K562 (cell line): ENCODE measurements around the gene PDE6B. TPM values are rescaled to one million over a fixed set of nuclear protein-coding genes. Genes with fewer than 3 reads are reported as not detected.

ENCODE experiments used
- AFF1 ChIP-seq, 2 experiments: fragments of 450-650 bp; IDR thresholded peaks; 2 replicates each; pipeline ENCODE4 v1.6.1; 2018; ENCODE audit warnings: mild to moderate bottlenecking in 2 of 2, low read depth in 1 of 2; ENCODE audit not compliant: partially characterized antibody in 2 of 2
- HMG20A ChIP-seq: fragments of 450-650 bp; formaldehyde crosslinking; conservative IDR thresholded peaks from 2 replicates; pipeline ENCODE4 v1.4.0; 2020; ENCODE audit warnings: mild to moderate bottlenecking, mixed read lengths
- NCOR1 ChIP-seq: fragments of 450-650 bp; IDR thresholded peaks from 2 replicates; pipeline ENCODE4 v1.6.1; 2016; ENCODE audit warnings: mild to moderate bottlenecking, moderate library complexity
- TAF7 ChIP-seq: fragments of 450-650 bp; IDR thresholded peaks from 2 replicates; pipeline ENCODE4 v1.6.1; 2016; ENCODE audit warnings: missing genetic modification characterization, missing compliant biosample characterization
- ZBTB40 ChIP-seq, 2 experiments: fragments of 450-650 bp in 1 of 2; sonication (generic) in 1 of 2; formaldehyde crosslinking in 1 of 2; IDR thresholded peaks; 2 replicates each; pipeline versions ENCODE4 v1.7.1 to v1.9.0; 2016 to 2022; ENCODE audit warnings: inconsistent platforms in 1 of 2, mild to moderate bottlenecking in 1 of 2, missing genetic modification reagents in 1 of 2
- polyA plus RNA-seq, 8 experiments: library from polyadenylated mRNA; depleted of rRNA in 4 of 8; stranded (reverse) in 5 of 8; unstranded in 3 of 8; fragments of >200 nt; fragmentation: Nextera tagmentation in 2 of 8; fragmentation: Illumina TruSeq in 1 of 8; extraction: Ambion mirVana in 2 of 8; extraction: Trizol in 1 of 8; gene quantifications; 2 replicates each; pipeline versions ENCODE4 v1.2.1 to v1.2.3, GENCODE V29; 2011 to 2014; ENCODE audit warnings: inconsistent platforms in 1 of 8, missing spikeins in 1 of 8
- total RNA-seq, 7 experiments: library from RNA; depleted of rRNA in 6 of 7; stranded (reverse); fragments of >200 nt in 6 of 7; fragmentation: Illumina TruSeq in 2 of 7; extraction: Trizol in 2 of 7; gene quantifications; 2 replicates each; pipeline versions ENCODE4 v1.2.1 to v1.2.3, GENCODE V29; 2011 to 2021; ENCODE audit warnings: low replicate concordance in 1 of 7

The PDE6B gene
- total and polyA plus RNA-seq, 9 of the 15 experiments (the other 6 are each of a cell fraction or from before 2014, with no cell fraction given), result 0.04 TPM; not detected in 8

GRCh38 chr4:653080-653821 lies 27.9 kb downstream of the PDE6B start (continued):
- TF ChIP-seq ZBTB40 (IDR thresholded peaks at IDR 0.05) (no peak), ZBTB40 (CRISPR knock-in tag; IDR thresholded peaks at IDR 0.05) (no peak), NCOR1 (no peak), HMG20A (CRISPR knock-in tag) (no peak), AFF1 (IDR thresholded peaks at IDR 0.05; ENCODE audit: low read depth in 1 of 2, partially characterized antibody in 2 of 2) (no peak), TAF7 (no peak)
